Naive thymus-derived CD4-positive, alpha-beta T cell (primary cell): ENCODE measurements around the gene GABRB1. TPM values are rescaled to one million over a fixed set of nuclear protein-coding genes. Genes with fewer than 3 reads are reported as not detected.

ENCODE experiments used
- ATAC-seq: fragments of 150-1000 bp; cut with Tn5 transposase; 2 replicates; pipeline ENCODE4 v1.10.0; 2021; ENCODE audit warnings: mild to moderate bottlenecking, moderate library complexity
- CTCF ChIA-PET: fragments of 350-600 bp; sonication (Branson Sonifier 250); formaldehyde crosslinking; loops from one replicate; lab custom pipeline; 2021; ENCODE audit warnings: antibody characterized with exemption; lab: Charles Lee
- POLR2A ChIA-PET: fragments of 350-600 bp; sonication (Branson Sonifier 250); formaldehyde crosslinking; loops from one replicate; lab custom pipeline; 2021; ENCODE audit warnings: antibody characterized with exemption, inconsistent platforms; lab: Charles Lee
- DNase-seq, 9 donors: peaks; one replicate each; pipeline versions ENCODE4 v3.0.0 to v3.0.0-alpha.2; 2020 to 2022; ENCODE audit warnings: mixed read lengths in 1 of 9
- H3K27ac ChIP-seq: one replicate; pipeline ENCODE4 v1.7.0; 2013; ENCODE audit warnings: mild to moderate bottlenecking, low read depth, low read length, moderate library complexity
- H3K27me3 ChIP-seq, 2 donors: one replicate each; pipeline ENCODE4 v1.7.0; 2013; ENCODE audit warnings: low read length in 2 of 2, mild to moderate bottlenecking in 2 of 2, moderate library complexity in 2 of 2; ENCODE audit not compliant: control insufficient read depth in 2 of 2, insufficient read depth in 2 of 2
- H3K36me3 ChIP-seq, 3 experiments: 1 replicate in 2 of 3; 2 replicates in 1 of 3; pipeline ENCODE4 v1.7.0; 2013; ENCODE audit warnings: low read length in 3 of 3, mild to moderate bottlenecking in 3 of 3, moderate library complexity in 1 of 3; ENCODE audit not compliant: insufficient read depth in 3 of 3, control insufficient read depth in 2 of 3
- H3K4me1 ChIP-seq, 2 donors: one replicate each; pipeline ENCODE4 v1.7.0; 2013; ENCODE audit warnings: low read length in 2 of 2, mild to moderate bottlenecking in 2 of 2, moderate library complexity in 1 of 2; ENCODE audit not compliant: control insufficient read depth in 2 of 2, insufficient read depth in 2 of 2
- H3K4me3 ChIP-seq: 2 replicates; pipeline ENCODE4 v1.7.0; 2013; ENCODE audit warnings: mild to moderate bottlenecking, low read length
- H3K9me3 ChIP-seq, 3 experiments: 1 replicate in 2 of 3; 2 replicates in 1 of 3; pipeline ENCODE4 v1.7.0; 2013; ENCODE audit warnings: low read length in 3 of 3; ENCODE audit not compliant: control insufficient read depth in 2 of 3
- H3K27ac Mint-ChIP-seq, 9 donors: one replicate each; pipeline ENCODE4 v1.8.0; 2020 to 2022; ENCODE audit warnings: mixed read lengths in 9 of 9, mild to moderate bottlenecking in 8 of 9, moderate library complexity in 5 of 9, inconsistent platforms in 2 of 9
- H3K27me3 Mint-ChIP-seq, 5 donors: one replicate each; pipeline ENCODE4 v1.8.0; 2021 to 2022; ENCODE audit warnings: mixed read lengths in 5 of 5, mild to moderate bottlenecking in 1 of 5
- H3K36me3 Mint-ChIP-seq, 5 donors: one replicate each; pipeline ENCODE4 v1.8.0; 2020 to 2022; ENCODE audit warnings: mixed read lengths in 5 of 5, mild to moderate bottlenecking in 3 of 5, inconsistent platforms in 1 of 5
- H3K4me1 Mint-ChIP-seq, 7 donors: one replicate each; pipeline ENCODE4 v1.8.0; 2020 to 2022; ENCODE audit warnings: mixed read lengths in 7 of 7, mild to moderate bottlenecking in 3 of 7, inconsistent platforms in 1 of 7
- H3K4me3 Mint-ChIP-seq, 10 donors: one replicate each; pipeline ENCODE4 v1.8.0; 2020 to 2022; ENCODE audit warnings: mild to moderate bottlenecking in 10 of 10, mixed read lengths in 10 of 10, moderate library complexity in 6 of 10, inconsistent platforms in 2 of 10
- H3K9me3 Mint-ChIP-seq, 11 donors: one replicate each; pipeline ENCODE4 v1.8.0; 2020 to 2022; ENCODE audit warnings: mixed read lengths in 11 of 11, mild to moderate bottlenecking in 4 of 11, inconsistent platforms in 1 of 11, moderate library complexity in 1 of 11
- intact Hi-C, 2 donors: fragments of 100-400 bp; cut with micrococcal nuclease; formaldehyde crosslinking; loops; one replicate each; pipeline ENCODE4 v1.15.1; 2023
- polyA plus RNA-seq, 2 donors: library from polyadenylated mRNA; unstranded; fragments of 300-500 nt; fragmentation: Illumina TruSeq; gene quantifications; one replicate each; pipeline ENCODE4 v1.2.3, GENCODE V29; 2021
- total RNA-seq, 6 experiments: library from RNA in 5 of 6; stranded (reverse) in 5 of 6; gene quantifications; 1 replicate in 5 of 6; 2 replicates in 1 of 6; pipeline ENCODE4 v1.2.3 and lab custom pipeline; 2021 to 2026

GABRB1 gene
- total and polyA plus RNA-seq, 7 experiments from 2014 or later = not detected

- no peaks in the 10 kb centered on the region for H3K36me3 ChIP-seq
- Mint-ChIP-seq H3K27ac (no peak overlapping the region), H3K9me3 (peaks cover 0 to 10% (median 0%) of the 10 kb centered on the region in 11 donors), H3K27me3 (peaks cover 0 to 20% (median 12%) of the 10 kb centered on the region in 5 donors), H3K36me3 (no peaks in the 10 kb centered on the region), H3K4me3 (no peak overlapping the region), H3K4me1 (no peaks in the 10 kb centered on the region)
- ATAC-seq (no peak), DNase-seq (no peak)
- CTCF ChIA-PET = no interaction called here
- POLR2A ChIA-PET = no interaction called here
- H3K27me3 ChIP-seq = no peaks in the 10 kb centered on the region
- no peaks in the 10 kb centered on the region for H3K4me1 ChIP-seq
- intact Hi-C loops = loop anchor here in 1 of 2 donors (5.0 kb wide), 1 partner anchor 531 kb away; no protein-coding TSS in a partner anchor
- no peaks in the 10 kb centered on the region for H3K9me3 ChIP-seq
- H3K27ac ChIP-seq = no peak overlapping the region
- no peak overlapping the region for H3K4me3 ChIP-seq
These were observed 186.5 kb downstream of the GABRB1 start for GRCh38 chr4:47217884-47218283.

- peaks cover 0 to 20% (median 12%) of the 10 kb centered on the region in 5 donors for H3K27me3 Mint-ChIP-seq
- intact Hi-C loops = loop anchor here in 1 of 2 donors (5.0 kb wide), 1 partner anchor 531 kb away; no protein-coding TSS in a partner anchor
- ChIA-PET POLR2A (interaction anchor here (0.6 kb wide), 1 partner anchor 208 kb away, joined by 3 read pairs; no protein-coding TSS in a partner anchor), CTCF (no interaction called here)
- H3K4me3 ChIP-seq = no peak overlapping the region
- H3K27ac Mint-ChIP-seq = no peak overlapping the region
- no peaks in the 10 kb centered on the region for H3K4me1 ChIP-seq
- H3K27me3 ChIP-seq = no peaks in the 10 kb centered on the region
- ATAC-seq = no peak
- no peak overlapping the region for H3K27ac ChIP-seq
- no peaks in the 10 kb centered on the region for H3K36me3 Mint-ChIP-seq
- no peaks in the 10 kb centered on the region for H3K9me3 ChIP-seq
- no peaks in the 10 kb centered on the region for H3K4me1 Mint-ChIP-seq
- H3K4me3 Mint-ChIP-seq = no peak overlapping the region
- peaks cover 0 to 10% (median 0%) of the 10 kb centered on the region in 11 donors for H3K9me3 Mint-ChIP-seq
- no peak for DNase-seq
- H3K36me3 ChIP-seq = no peaks in the 10 kb centered on the region
These were observed 187.3 kb downstream of the GABRB1 start for GRCh38 chr4:47218631-47219030.

- peaks cover 0 to 10% (median 0%) of the 10 kb centered on the region in 11 donors for H3K9me3 Mint-ChIP-seq
- H3K27ac ChIP-seq = no peak overlapping the region
- no peaks in the 10 kb centered on the region for H3K4me1 ChIP-seq
- DNase-seq = no peak
- no peaks in the 10 kb centered on the region for H3K27me3 ChIP-seq
- peaks cover 0 to 20% (median 12%) of the 10 kb centered on the region in 5 donors for H3K27me3 Mint-ChIP-seq
- POLR2A ChIA-PET = no interaction called here
- intact Hi-C loops = loop anchor here in 1 of 2 donors (5.0 kb wide), 1 partner anchor 532 kb away; no protein-coding TSS in a partner anchor
- no peak overlapping the region for H3K27ac Mint-ChIP-seq
- no peak for ATAC-seq
- H3K4me3 Mint-ChIP-seq = no peak overlapping the region
- H3K36me3 ChIP-seq = no peaks in the 10 kb centered on the region
- no peaks in the 10 kb centered on the region for H3K36me3 Mint-ChIP-seq
- H3K4me3 ChIP-seq = no peak overlapping the region
- no peaks in the 10 kb centered on the region for H3K9me3 ChIP-seq
- H3K4me1 Mint-ChIP-seq = no peaks in the 10 kb centered on the region
- CTCF ChIA-PET = no interaction called here
These were observed 188.2 kb downstream of the GABRB1 start for GRCh38 chr4:47219586-47219985.

GRCh38 chr4:47221721-47222120 is 190.4 kb downstream of the GABRB1 start:
- H3K27me3 Mint-ChIP-seq = peaks cover 0 to 24% (median 18%) of the 10 kb centered on the region in 5 donors

GRCh38 chr4:47222276-47222675 is 190.9 kb downstream of the GABRB1 start:
- Histone ChIP-seq H3K4me3 (no peak overlapping the region), H3K9me3 (no peaks in the 10 kb centered on the region), H3K36me3 (no peaks in the 10 kb centered on the region), H3K27ac (no peak overlapping the region), H3K27me3 (no peaks in the 10 kb centered on the region), H3K4me1 (no peaks in the 10 kb centered on the region)
- ChIA-PET POLR2A (no interaction called here), CTCF (no interaction called here)
- DNase-seq (no peak), ATAC-seq (no peak)
- no peaks in the 10 kb centered on the region for H3K36me3 Mint-ChIP-seq
- H3K27ac Mint-ChIP-seq = no peak overlapping the region
- no peak overlapping the region for H3K4me3 Mint-ChIP-seq
- peaks cover 0 to 24% (median 18%) of the 10 kb centered on the region in 5 donors for H3K27me3 Mint-ChIP-seq
- H3K9me3 Mint-ChIP-seq = peaks cover 0 to 10% (median 0%) of the 10 kb centered on the region in 11 donors
- intact Hi-C loops = no loop called here
- H3K4me1 Mint-ChIP-seq = no peaks in the 10 kb centered on the region

More at GRCh38 chr4:47221721-47222120, 190.4 kb downstream of the GABRB1 start:
- H3K9me3 ChIP-seq = no peaks in the 10 kb centered on the region
- ATAC-seq (no peak), DNase-seq (no peak)
- Mint-ChIP-seq H3K4me1 (no peaks in the 10 kb centered on the region), H3K36me3 (no peaks in the 10 kb centered on the region), H3K9me3 (peaks cover 0 to 10% (median 0%) of the 10 kb centered on the region in 11 donors), H3K27ac (no peak overlapping the region), H3K4me3 (no peak overlapping the region)
- no peak overlapping the region for H3K4me3 ChIP-seq
- H3K27me3 ChIP-seq = no peaks in the 10 kb centered on the region
- no peaks in the 10 kb centered on the region for H3K4me1 ChIP-seq
- ChIA-PET CTCF (no interaction called here), POLR2A (no interaction called here)
- no peak overlapping the region for H3K27ac ChIP-seq
- intact Hi-C loops = no loop called here
- H3K36me3 ChIP-seq = no peaks in the 10 kb centered on the region

GRCh38 chr4:47224361-47224760 is 193.0 kb downstream of the GABRB1 start:
- H3K4me1 ChIP-seq = no peaks in the 10 kb centered on the region
- Mint-ChIP-seq H3K27me3 (peaks cover 0 to 22% (median 18%) of the 10 kb centered on the region in 5 donors), H3K27ac (no peak overlapping the region), H3K4me3 (no peak overlapping the region), H3K4me1 (no peaks in the 10 kb centered on the region), H3K36me3 (no peaks in the 10 kb centered on the region), H3K9me3 (peaks cover 0 to 10% (median 0%) of the 10 kb centered on the region in 11 donors)
- intact Hi-C loops = no loop called here
- no peak for DNase-seq
- ChIA-PET POLR2A (no interaction called here), CTCF (no interaction called here)
- H3K4me3 ChIP-seq = no peak overlapping the region
- ATAC-seq = no peak
- no peaks in the 10 kb centered on the region for H3K9me3 ChIP-seq
- no peaks in the 10 kb centered on the region for H3K36me3 ChIP-seq
- H3K27me3 ChIP-seq = no peaks in the 10 kb centered on the region
- no peak overlapping the region for H3K27ac ChIP-seq

GRCh38 chr4:47235721-47236120 is 204.4 kb downstream of the GABRB1 start:
- no peak overlapping the region for H3K27ac ChIP-seq
- no peaks in the 10 kb centered on the region for H3K27me3 ChIP-seq
- no peak overlapping the region for H3K27ac Mint-ChIP-seq
- no peaks in the 10 kb centered on the region for H3K4me1 ChIP-seq
- H3K9me3 Mint-ChIP-seq = peaks cover 0 to 3% (median 0%) of the 10 kb centered on the region in 11 donors
- intact Hi-C loops = no loop called here
- H3K36me3 ChIP-seq = no peaks in the 10 kb centered on the region
- H3K4me1 Mint-ChIP-seq = no peaks in the 10 kb centered on the region
- ChIA-PET CTCF (no interaction called here), POLR2A (no interaction called here)
- H3K4me3 Mint-ChIP-seq = no peak overlapping the region
- ATAC-seq (no peak), DNase-seq (no peak)
- H3K27me3 Mint-ChIP-seq = peaks cover 0 to 15% (median 6%) of the 10 kb centered on the region in 5 donors
- H3K36me3 Mint-ChIP-seq = no peaks in the 10 kb centered on the region
- H3K9me3 ChIP-seq = no peaks in the 10 kb centered on the region
- H3K4me3 ChIP-seq = no peak overlapping the region
